GM23338 (cell line): Measurements from ENCODE around the gene KLHDC2. TPM values are rescaled to one million over a fixed set of nuclear protein-coding genes. Genes with fewer than 3 reads are reported as not detected.
A peak's percentile ranks its signal among the peaks of the same experiment; 100 is the strongest.

Experiments used
- ATAC-seq: fragments of 200-7000 bp; cut with Tn5 transposase; 3 replicates; pipeline ENCODE4 v1.9.1; 2020
- DNase-seq: peaks from one replicate; pipeline ENCODE4 v3.0.0-alpha.2; 2015; ENCODE audit warnings: low spot score
- H2AFZ ChIP-seq: fragments of 200-600 bp; sonication (generic); 2 replicates; pipeline ENCODE4 v1.8.0; 2016; ENCODE audit warnings: antibody characterized with exemption, mild to moderate bottlenecking, moderate library complexity
- H3F3A ChIP-seq: fragments of 200-600 bp; sonication (generic); replicated peaks from 2 replicates; pipeline ENCODE4 v1.8.0; 2017; ENCODE audit warnings: antibody characterized with exemption, mixed run types, low read depth
- H3K27ac ChIP-seq: fragments of 200-600 bp; sonication (generic); 2 replicates; pipeline ENCODE4 v1.6.1; 2016; ENCODE audit warnings: low read depth
- H3K27me3 ChIP-seq: fragments of 200-600 bp; sonication (generic); 2 replicates; pipeline ENCODE4 v1.8.0; 2016; ENCODE audit warnings: mild to moderate bottlenecking, mixed run types, moderate library complexity; ENCODE audit not compliant: insufficient read depth
- H3K36me3 ChIP-seq: fragments of 200-600 bp; sonication (generic); 2 replicates; pipeline ENCODE4 v1.8.0; 2016; ENCODE audit warnings: mild to moderate bottlenecking; ENCODE audit not compliant: insufficient read depth
- H3K4me1 ChIP-seq: fragments of 200-600 bp; sonication (generic); 2 replicates; pipeline ENCODE4 v1.8.0; 2016; ENCODE audit warnings: mild to moderate bottlenecking, moderate library complexity; ENCODE audit not compliant: insufficient read depth
- H3K4me2 ChIP-seq: fragments of 200-600 bp; sonication (generic); 2 replicates; pipeline ENCODE4 v1.7.1; 2017; ENCODE audit warnings: mixed run types
- H3K4me3 ChIP-seq: fragments of 200-600 bp; sonication (generic); 2 replicates; pipeline ENCODE4 v1.6.1; 2016; ENCODE audit warnings: mixed run types
- H3K79me2 ChIP-seq: fragments of 200-600 bp; sonication (generic); replicated peaks from 2 replicates; pipeline ENCODE4 v1.8.0; 2017; ENCODE audit warnings: mild to moderate bottlenecking; ENCODE audit not compliant: insufficient read depth
- H3K9me2 ChIP-seq: fragments of 200-600 bp; sonication (generic); 2 replicates; pipeline ENCODE4 v1.8.0; 2017; ENCODE audit not compliant: insufficient read depth
- H4K20me1 ChIP-seq: fragments of 200-600 bp; sonication (generic); replicated peaks from 2 replicates; pipeline ENCODE4 v1.8.0; 2017; ENCODE audit warnings: mild to moderate bottlenecking; ENCODE audit not compliant: insufficient read depth
- H3K27ac Mint-ChIP-seq: 2 replicates; pipeline ENCODE4 v1.8.0; 2020; ENCODE audit warnings: inconsistent platforms, mild to moderate bottlenecking, moderate library complexity, mixed read lengths
- H3K27me3 Mint-ChIP-seq: 3 replicates; pipeline ENCODE4 v1.8.0; 2022; ENCODE audit warnings: low read depth, mild to moderate bottlenecking, moderate library complexity, mixed read lengths, inconsistent platforms; ENCODE audit not compliant: insufficient read depth, poor library complexity
- H3K36me3 Mint-ChIP-seq: 3 replicates; pipeline ENCODE4 v1.8.0; 2021; ENCODE audit warnings: low read depth, mild to moderate bottlenecking, inconsistent platforms, moderate library complexity, mixed read lengths
- H3K4me1 Mint-ChIP-seq: 3 replicates; pipeline ENCODE4 v1.8.0; 2020; ENCODE audit warnings: mild to moderate bottlenecking, inconsistent platforms, mixed read lengths
- H3K4me3 Mint-ChIP-seq: 3 replicates; pipeline ENCODE4 v1.8.0; 2021; ENCODE audit warnings: moderate library complexity, mild to moderate bottlenecking, inconsistent platforms, mixed read lengths
- H3K9me3 Mint-ChIP-seq: 3 replicates; pipeline ENCODE4 v1.8.0; 2020; ENCODE audit warnings: moderate library complexity, mild to moderate bottlenecking, inconsistent platforms, mixed read lengths
- CREB1 ChIP-seq: fragments of 250-450 bp; sonication (Bioruptor Pico); IDR thresholded peaks from 2 replicates; pipeline ENCODE4 v1.5.0; 2020; ENCODE audit warnings: low read depth, mild to moderate bottlenecking, moderate library complexity
- CTCF ChIP-seq, 2 experiments: fragments of 200-600 bp in 1 of 2; sonication (generic) in 1 of 2; conservative IDR thresholded peaks; 2 replicates each; pipeline versions ENCODE4 v1.5.1 to v1.6.1; 2016 to 2017; ENCODE audit warnings: antibody characterized with exemption in 2 of 2, low read depth in 2 of 2, mild to moderate bottlenecking in 2 of 2, moderate library complexity in 1 of 2
- ETS1 ChIP-seq: IDR thresholded peaks from 2 replicates; pipeline ENCODE4 v1.6.1; 2016; ENCODE audit warnings: antibody characterized with exemption
- EZH2 ChIP-seq: fragments of 200-600 bp; sonication (generic); IDR thresholded peaks from one replicate; pipeline ENCODE4 v1.8.0; 2017; ENCODE audit warnings: antibody characterized with exemption, mild to moderate bottlenecking, low read depth; ENCODE audit not compliant: unreplicated experiment
- EZH2phosphoT487 ChIP-seq: fragments of 200-600 bp; sonication (generic); IDR thresholded peaks from one replicate; pipeline ENCODE4 v1.8.1; 2018; ENCODE audit warnings: antibody characterized with exemption; ENCODE audit not compliant: unreplicated experiment
- JUNB ChIP-seq: IDR thresholded peaks from one replicate; pipeline ENCODE4 v1.6.1; 2016; ENCODE audit warnings: antibody characterized with exemption; ENCODE audit not compliant: unreplicated experiment
- NANOG ChIP-seq: IDR thresholded peaks from 2 replicates; pipeline ENCODE4 v1.6.1; 2016; ENCODE audit warnings: antibody characterized with exemption, borderline replicate concordance
- POLR2AphosphoS5 ChIP-seq: IDR thresholded peaks from 2 replicates; pipeline ENCODE4 v1.6.1; 2016; ENCODE audit warnings: antibody characterized with exemption, low read depth
- REST ChIP-seq: IDR thresholded peaks from one replicate; pipeline ENCODE4 v1.6.1; 2018; ENCODE audit warnings: antibody characterized with exemption; ENCODE audit not compliant: unreplicated experiment
- STAT1 ChIP-seq: IDR thresholded peaks from one replicate; pipeline ENCODE4 v1.6.1; 2016; ENCODE audit warnings: antibody characterized with exemption; ENCODE audit not compliant: unreplicated experiment
- ZNF114 ChIP-seq: fragments of 250-450 bp; sonication (Bioruptor Pico); IDR thresholded peaks from 2 replicates; pipeline ENCODE4 v1.5.0; 2020; ENCODE audit warnings: mild to moderate bottlenecking, moderate library complexity
- ZNF331 ChIP-seq: fragments of 250-450 bp; sonication (Bioruptor Pico); IDR thresholded peaks from 2 replicates; pipeline ENCODE4 v1.5.0; 2020; ENCODE audit warnings: low read depth, mild to moderate bottlenecking, moderate library complexity
- ZNF462 ChIP-seq: fragments of 250-450 bp; sonication (Bioruptor Pico); IDR thresholded peaks from 2 replicates; pipeline ENCODE4 v1.5.0; 2020; ENCODE audit warnings: mild to moderate bottlenecking, moderate library complexity
- polyA plus RNA-seq: library from polyadenylated mRNA; unstranded; fragments of >200 nt; fragmentation: Nextera tagmentation; extraction: Ambion mirVana; gene quantifications from 2 replicates; pipeline ENCODE4 v1.2.1, GENCODE V29; 2016
- total RNA-seq: library from RNA; depleted of rRNA; stranded (reverse); fragments of >200 nt; shearing (Covaris generic); gene quantifications from 2 replicates; pipeline ENCODE4 v1.2.3, GENCODE V29; 2014

KLHDC2 gene
- total and polyA plus RNA-seq, 2 experiments from 2014 or later, result 38.5 to 61.9 TPM

GRCh38 chr14:49792618-49793017, 24.7 kb downstream of the KLHDC2 start:
- no peak overlapping the region for H3K4me3 ChIP-seq
- Mint-ChIP-seq H3K4me1 (no peaks in the 10 kb centered on the region), H3K27ac (no peak overlapping the region), H3K36me3 (peaks cover 78% of the 10 kb centered on the region), H3K4me3 (no peak overlapping the region), H3K9me3 (no peaks in the 10 kb centered on the region), H3K27me3 (no peaks in the 10 kb centered on the region)
- DNase-seq (no peak), ATAC-seq (no peak)
- no peak overlapping the region for H3K4me2 ChIP-seq
- no peaks in the 10 kb centered on the region for H3K4me1 ChIP-seq
- H3K9me2 ChIP-seq, result no peaks in the 10 kb centered on the region
- no peaks in the 10 kb centered on the region for H3F3A ChIP-seq
- H3K79me2 ChIP-seq, result no peaks in the 10 kb centered on the region
- H3K27me3 ChIP-seq, result no peaks in the 10 kb centered on the region
- peak overlapping the region; percentile 35; the same call in 1 of the 2 replicates for H3K27ac ChIP-seq
- TF ChIP-seq STAT1 (no peak), NANOG (no peak), REST (no peak), ZNF462 (CRISPR knock-in tag) (no peak), CREB1 (CRISPR knock-in tag) (no peak), ZNF114 (CRISPR knock-in tag) (no peak), POLR2AphosphoS5 (no peak), CTCF (conservative IDR thresholded peaks at IDR 0.05; ENCODE audit: low read depth in 2 of 2) (no peak), ETS1 (no peak), ZNF331 (CRISPR knock-in tag) (no peak), EZH2 (no peak), EZH2phosphoT487 (no peak), JUNB (no peak)
- H2AFZ ChIP-seq, result no peak overlapping the region
- H3K36me3 ChIP-seq, result peaks cover 47% of the 10 kb centered on the region
- no peaks in the 10 kb centered on the region; the same call in none of the 2 replicates for H4K20me1 ChIP-seq
